Large intestine (tissue), 3 donors: Measurements from ENCODE around the gene ACSM2B. TPM values are rescaled to one million over a fixed set of nuclear protein-coding genes. Genes with fewer than 3 reads are reported as not detected.
"Not testable (repeated sequence)": the region's sequence is repeated elsewhere in the genome, so short reads cannot be mapped to it uniquely, and the experiment has no call there.

ENCODE experiments used
- DNase-seq, 2 donors: peaks; one replicate each; pipeline versions ENCODE4 v3.0.0 to v3.0.0-alpha.2; 2013
- H3K27ac ChIP-seq: one replicate; pipeline ENCODE4 v1.5.1; 2013; ENCODE audit warnings: low read length
- H3K27me3 ChIP-seq: 2 replicates; pipeline ENCODE4 v1.6.1; 2013; ENCODE audit warnings: low read length; ENCODE audit not compliant: control insufficient read depth, insufficient read depth
- H3K36me3 ChIP-seq: 2 replicates; pipeline ENCODE4 v1.6.1; 2013; ENCODE audit warnings: low read length; ENCODE audit not compliant: control insufficient read depth, insufficient read depth
- H3K4me1 ChIP-seq: one replicate; pipeline ENCODE4 v1.6.1; 2013; ENCODE audit warnings: low read length; ENCODE audit not compliant: control insufficient read depth, insufficient read depth
- H3K4me3 ChIP-seq: one replicate; pipeline ENCODE4 v1.5.1; 2013; ENCODE audit warnings: low read length
- H3K9me3 ChIP-seq: one replicate; pipeline ENCODE4 v1.6.1; 2013; ENCODE audit warnings: mild to moderate bottlenecking, low read depth, low read length, moderate library complexity; ENCODE audit not compliant: control insufficient read depth
- WGBS: methylation state at CpG from one replicate; pipeline ENCODE4 v1.1.5; 2013; ENCODE audit warnings: low lambda C conversion rate; ENCODE audit not compliant: insufficient coverage; 5-methylcytosine and 5-hydroxymethylcytosine counted together
- polyA plus RNA-seq: library from polyadenylated mRNA; unstranded; fragments of 120-200 nt; gene quantifications from one replicate; pipeline ENCODE4 v1.2.1, GENCODE V29; 2013

ACSM2B gene
- polyA plus RNA-seq, 1 donor = 1.4 TPM

DNA sequence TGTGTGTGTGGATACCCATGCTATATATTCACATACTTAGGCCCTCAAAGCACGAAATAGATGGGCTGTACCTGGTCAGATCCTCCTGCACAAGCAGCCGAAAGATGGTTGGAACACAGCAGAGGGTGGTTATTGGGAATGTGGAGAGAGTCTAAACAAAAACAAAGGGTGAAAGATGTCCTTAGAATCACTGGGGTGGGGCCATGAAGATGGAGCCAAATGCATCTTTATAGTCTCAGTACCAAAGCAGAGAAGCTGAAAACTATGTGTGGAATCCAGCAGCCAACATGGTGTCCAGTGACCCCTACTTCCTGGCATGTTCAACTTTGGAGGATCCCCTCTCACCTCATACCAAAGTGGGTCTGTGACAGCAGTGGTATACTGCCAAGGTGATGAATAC, 19.5 kb upstream of the ACSM2B start:
- H3K36me3 ChIP-seq, H3K4me3 ChIP-seq, DNase-seq, H3K27me3 ChIP-seq, H3K9me3 ChIP-seq: not testable (repeated sequence)
- WGBS = no CpG with 5 or more reads among the region's 2 CpGs
- H3K4me1 ChIP-seq = peaks cover 17% of the 10 kb centered on the region
- H3K27ac ChIP-seq = peak overlapping the region; percentile 53

DNA sequence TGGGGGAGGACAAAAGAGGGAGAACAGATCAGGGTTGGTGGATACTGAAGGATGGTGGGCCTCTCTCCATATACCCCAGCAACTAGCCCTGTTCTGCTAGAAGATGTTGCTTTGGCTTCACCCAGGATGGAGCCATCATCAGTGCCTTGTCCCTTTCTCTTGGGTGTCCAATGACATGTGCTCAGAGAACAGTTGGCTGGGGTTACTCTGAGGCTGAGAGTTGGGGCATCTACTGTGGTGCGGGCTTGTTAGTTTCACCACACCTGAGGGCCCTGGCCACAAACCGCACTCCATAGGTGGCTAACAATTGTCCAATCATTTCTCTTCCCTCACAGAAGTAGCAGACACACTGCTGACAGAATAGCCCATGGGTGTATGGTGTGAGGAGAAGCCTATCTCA, 18.9 kb upstream of the ACSM2B start:
- H3K36me3 ChIP-seq, DNase-seq, H3K27ac ChIP-seq, H3K4me3 ChIP-seq, H3K9me3 ChIP-seq, H3K27me3 ChIP-seq: not testable (repeated sequence)
- H3K4me1 ChIP-seq = peaks cover 17% of the 10 kb centered on the region
- WGBS = no CpG with 5 or more reads among the region's 2 CpGs

DNA sequence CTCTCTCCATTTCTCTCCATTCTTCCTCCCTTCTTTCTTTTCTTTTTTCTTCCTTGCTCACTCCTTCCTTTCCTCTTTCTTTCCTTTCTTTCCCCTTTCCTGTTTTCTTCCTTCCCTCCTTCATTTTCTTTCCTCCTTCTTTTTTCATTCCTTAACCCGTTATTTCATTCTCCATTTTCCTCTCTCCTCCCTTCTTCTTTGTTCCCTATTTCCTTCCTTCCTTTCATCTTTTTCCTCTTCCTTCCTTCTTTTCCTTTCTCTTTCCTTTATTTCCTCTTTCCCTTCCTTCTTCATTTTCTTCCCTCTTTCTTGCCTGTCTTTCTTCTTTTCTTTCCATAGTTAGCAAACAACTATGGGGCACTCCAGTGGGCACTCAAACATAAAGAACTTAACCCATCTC, 16.6 kb upstream of the ACSM2B start:
- H3K36me3 ChIP-seq, H3K4me3 ChIP-seq, DNase-seq, H3K27ac ChIP-seq, H3K9me3 ChIP-seq, H3K27me3 ChIP-seq: not testable (repeated sequence)
- 97% methylated on average over 1 of the region's 1 CpG for WGBS
- peaks cover 10% of the 10 kb centered on the region for H3K4me1 ChIP-seq

DNA sequence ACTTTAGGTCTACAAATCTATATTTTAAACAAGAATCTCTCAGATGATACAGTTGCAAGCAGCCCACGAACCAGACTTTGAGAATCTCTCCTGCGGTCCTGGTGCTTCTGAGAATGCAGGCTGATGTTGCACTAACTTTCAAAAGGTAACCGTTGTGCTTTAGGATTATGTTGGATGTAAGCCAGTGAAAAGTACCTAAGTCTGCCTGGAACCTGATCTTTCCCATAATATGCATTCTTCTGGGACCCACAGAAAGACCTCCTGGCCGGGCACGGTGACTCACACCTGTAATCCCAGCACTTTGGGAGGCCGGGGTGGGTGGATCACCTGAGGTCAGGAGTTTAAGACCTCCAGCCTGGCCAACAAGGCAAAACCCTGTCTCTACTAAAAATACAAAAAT, 13.3 kb upstream of the ACSM2B start:
- not testable (repeated sequence) for H3K4me1 ChIP-seq, H3K27me3 ChIP-seq, H3K27ac ChIP-seq, H3K4me3 ChIP-seq, H3K9me3 ChIP-seq, H3K36me3 ChIP-seq, DNase-seq
- WGBS = no CpG with 5 or more reads among the region's 6 CpGs

DNA sequence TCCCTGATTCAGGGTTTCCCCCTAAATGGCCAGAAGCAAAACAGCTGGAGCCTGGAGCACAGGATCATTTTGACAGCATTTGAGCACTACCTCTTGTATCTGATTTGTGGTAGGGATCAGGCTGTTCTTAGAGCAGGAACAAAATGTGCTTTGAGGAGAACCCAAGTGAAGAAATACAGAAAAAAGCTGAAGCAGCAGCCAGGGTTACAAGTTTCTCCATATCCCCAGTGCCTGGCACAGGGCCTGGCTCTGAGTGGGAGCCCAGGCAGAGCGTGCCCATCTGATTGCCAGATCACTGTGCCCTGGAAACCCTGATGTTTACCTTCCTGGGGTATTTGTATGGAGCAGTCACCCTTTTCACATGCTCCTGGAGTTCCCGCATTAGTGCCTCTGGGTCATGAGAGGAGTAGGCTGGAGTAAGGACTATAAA, 11.5 kb upstream of the ACSM2B start:
- not testable (repeated sequence) for H3K27ac ChIP-seq, H3K36me3 ChIP-seq, H3K4me1 ChIP-seq, H3K27me3 ChIP-seq, DNase-seq, H3K4me3 ChIP-seq, H3K9me3 ChIP-seq
- WGBS = no CpG with 5 or more reads among the region's 2 CpGs

DNA sequence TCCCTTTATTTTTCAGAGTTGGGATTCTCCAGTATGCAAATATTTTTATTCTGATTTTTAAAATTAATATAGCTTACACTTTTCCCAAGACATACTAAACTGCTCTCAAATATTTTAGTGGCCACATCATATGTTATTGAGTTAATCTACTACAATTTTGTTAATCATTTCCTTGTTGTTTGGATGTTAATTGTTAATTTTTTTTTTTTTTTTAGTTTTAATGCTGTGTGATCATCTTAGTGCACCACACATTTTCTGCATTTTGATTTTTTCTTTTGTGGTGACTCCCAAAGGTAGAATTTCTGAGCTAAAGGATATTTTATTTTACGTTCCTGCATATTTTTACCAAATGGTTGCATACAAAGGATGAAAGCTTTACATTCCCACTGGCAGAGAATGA, 10.5 kb upstream of the ACSM2B start:
- not testable (repeated sequence) for DNase-seq, H3K27ac ChIP-seq, H3K9me3 ChIP-seq, H3K4me3 ChIP-seq, H3K27me3 ChIP-seq, H3K36me3 ChIP-seq, H3K4me1 ChIP-seq
- no CpG with 5 or more reads among the region's 1 CpG for WGBS

DNA sequence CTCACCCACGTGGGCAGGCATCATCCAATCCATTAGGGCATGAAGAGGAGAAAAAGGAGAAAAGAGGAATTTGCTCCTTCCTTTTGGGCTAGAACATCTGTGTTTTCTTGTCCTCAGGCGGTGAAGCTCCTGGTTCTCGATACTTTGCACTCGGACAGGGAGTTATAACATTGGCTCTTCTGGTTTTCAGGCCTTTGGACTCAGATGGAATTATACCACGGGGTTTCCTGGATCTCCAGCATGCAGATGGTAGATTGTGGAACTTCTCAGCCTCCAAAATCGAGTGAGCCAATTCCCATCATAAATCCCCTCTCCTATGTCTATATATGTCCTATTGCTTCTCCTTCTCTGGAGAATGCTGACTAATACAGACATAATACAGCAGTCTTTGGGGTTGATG, 9.9 kb upstream of the ACSM2B start:
- not testable (repeated sequence) for H3K4me1 ChIP-seq, H3K36me3 ChIP-seq, H3K4me3 ChIP-seq, H3K9me3 ChIP-seq, H3K27me3 ChIP-seq, H3K27ac ChIP-seq
- peak in 1 of 2 donors; percentile 60 for DNase-seq
- no CpG with 5 or more reads among the region's 6 CpGs for WGBS

DNA sequence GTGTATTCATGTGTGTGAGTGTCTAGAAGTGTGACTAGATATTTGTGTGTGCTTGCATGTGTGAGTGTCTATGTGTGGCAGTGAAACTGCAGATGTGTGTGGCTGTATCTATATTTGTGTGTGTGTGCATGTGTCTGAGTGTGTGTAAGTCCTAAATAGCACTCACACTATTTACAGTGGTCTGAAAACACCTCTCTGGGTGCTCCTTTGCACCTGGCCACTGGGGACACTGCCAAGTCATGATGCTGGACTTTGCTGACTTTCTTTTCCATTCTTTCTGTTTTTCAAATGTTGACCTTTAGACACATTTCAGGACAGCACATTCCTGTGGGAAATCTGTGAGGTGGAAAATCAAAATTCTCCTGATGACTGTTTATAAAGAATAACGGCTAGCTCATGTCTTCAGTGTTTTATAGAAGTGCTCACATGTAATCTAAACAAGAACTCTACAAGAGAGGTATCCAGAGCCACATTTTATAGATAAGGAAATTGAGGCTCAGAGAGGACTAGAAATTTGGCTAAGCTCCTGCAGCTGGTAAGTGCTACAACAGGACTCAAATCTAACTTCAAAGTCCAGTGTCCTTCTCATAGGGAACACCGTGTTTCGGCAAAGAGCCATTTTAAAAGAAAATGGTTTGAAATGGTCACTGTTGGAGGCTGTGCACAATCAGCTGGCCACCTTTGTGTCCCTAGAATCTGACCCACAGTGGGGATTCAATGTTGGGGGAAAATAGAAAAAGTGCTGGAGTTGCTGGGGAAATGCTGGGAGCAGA, 4.5 kb upstream of the ACSM2B start:
- not testable (repeated sequence) for H3K27ac ChIP-seq, H3K4me3 ChIP-seq, DNase-seq, H3K4me1 ChIP-seq, H3K9me3 ChIP-seq, H3K27me3 ChIP-seq, H3K36me3 ChIP-seq
- no CpG with 5 or more reads among the region's 3 CpGs for WGBS

DNA sequence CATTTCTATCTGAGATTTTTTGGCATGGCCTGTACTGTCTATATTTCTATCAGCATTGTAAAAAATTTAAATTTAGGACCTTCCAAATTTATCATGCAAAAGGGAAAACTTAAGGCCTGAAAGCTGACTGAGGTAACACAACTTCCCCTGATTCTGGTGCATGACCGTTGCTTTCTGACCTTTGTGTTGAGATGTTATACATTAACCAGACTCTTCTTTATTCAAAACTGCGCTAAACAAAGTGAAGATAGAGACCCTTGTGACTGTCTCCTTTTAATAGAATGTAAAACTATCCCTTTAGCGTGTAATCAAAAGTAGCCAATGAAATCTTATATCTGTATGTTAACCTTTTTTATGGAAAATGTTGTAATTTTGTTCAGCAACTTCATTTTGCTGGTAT, 1.9 kb upstream of the ACSM2B start:
- not testable (repeated sequence) for H3K27me3 ChIP-seq, H3K27ac ChIP-seq, H3K36me3 ChIP-seq, DNase-seq, H3K4me1 ChIP-seq, H3K9me3 ChIP-seq, H3K4me3 ChIP-seq
- WGBS = no CpG with 5 or more reads among the region's 3 CpGs

DNA sequence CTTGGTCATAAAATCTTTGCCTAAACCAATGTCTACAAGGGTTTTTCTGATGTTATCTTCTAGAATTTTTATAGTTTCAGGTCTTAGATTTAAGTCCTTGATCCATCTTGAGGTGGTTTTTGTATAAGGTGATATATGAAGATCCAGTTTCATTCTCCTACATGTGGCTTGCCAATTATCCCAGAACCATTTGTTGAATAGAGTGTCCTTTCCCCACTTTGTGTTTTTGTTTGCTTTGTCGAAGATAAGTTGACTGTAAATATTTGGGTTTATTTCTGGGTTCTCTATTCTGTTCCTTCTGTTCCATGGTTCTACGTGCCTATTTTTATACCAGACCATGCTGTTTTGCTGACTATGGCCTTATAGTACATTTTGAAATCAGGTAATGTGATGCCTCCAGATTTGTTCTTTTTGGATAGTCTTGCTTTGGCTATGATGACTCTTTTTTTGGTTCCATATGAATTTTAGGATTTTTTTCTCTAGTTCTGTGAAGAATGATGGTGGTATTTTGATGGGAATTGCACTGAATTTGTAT, 7.0 kb downstream of the ACSM2B start:
- WGBS = 100% methylated on average over 2 of the region's 2 CpGs
- H3K9me3 ChIP-seq, H3K36me3 ChIP-seq, DNase-seq, H3K27ac ChIP-seq, H3K4me3 ChIP-seq, H3K27me3 ChIP-seq, H3K4me1 ChIP-seq: not testable (repeated sequence)

DNA sequence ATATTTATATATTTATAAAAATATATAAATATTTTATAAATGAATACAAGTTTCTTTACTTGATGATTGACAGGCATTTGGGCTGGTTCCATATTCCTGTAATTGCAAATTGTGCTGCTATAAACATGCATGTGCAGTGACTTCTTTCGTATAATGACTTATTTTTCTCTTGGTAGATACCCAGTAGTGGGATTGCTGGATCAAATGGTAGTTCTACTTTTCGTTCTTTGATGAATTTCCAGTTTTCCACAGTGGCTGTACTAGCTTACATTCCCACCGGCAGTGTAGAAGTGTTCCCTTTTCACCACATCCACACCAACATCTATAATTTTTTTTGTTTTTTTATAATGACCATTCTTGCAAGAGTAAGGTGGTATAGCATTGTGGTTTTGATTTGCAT, 7.8 kb downstream of the ACSM2B start:
- H3K27ac ChIP-seq = no peak overlapping the region
- no peaks in the 10 kb centered on the region for H3K4me1 ChIP-seq
- H3K9me3 ChIP-seq = no peaks in the 10 kb centered on the region
- no peaks in the 10 kb centered on the region for H3K27me3 ChIP-seq
- no peak overlapping the region for H3K4me3 ChIP-seq
- DNase-seq = no peak
- no peaks in the 10 kb centered on the region for H3K36me3 ChIP-seq
- WGBS = 85% methylated on average over 2 of the region's 3 CpGs
